HG03045 (cell line): ENCODE measurements around the gene ARHGEF16.

ENCODE experiments used
- ATAC-seq: cut with Tn5 transposase; IDR thresholded peaks from one replicate; pipeline ENCODE4 v1.9.1; 2021; ENCODE audit warnings: mild to moderate bottlenecking, moderate library complexity; ENCODE audit not compliant: unreplicated experiment

Gene ARHGEF16

DNA sequence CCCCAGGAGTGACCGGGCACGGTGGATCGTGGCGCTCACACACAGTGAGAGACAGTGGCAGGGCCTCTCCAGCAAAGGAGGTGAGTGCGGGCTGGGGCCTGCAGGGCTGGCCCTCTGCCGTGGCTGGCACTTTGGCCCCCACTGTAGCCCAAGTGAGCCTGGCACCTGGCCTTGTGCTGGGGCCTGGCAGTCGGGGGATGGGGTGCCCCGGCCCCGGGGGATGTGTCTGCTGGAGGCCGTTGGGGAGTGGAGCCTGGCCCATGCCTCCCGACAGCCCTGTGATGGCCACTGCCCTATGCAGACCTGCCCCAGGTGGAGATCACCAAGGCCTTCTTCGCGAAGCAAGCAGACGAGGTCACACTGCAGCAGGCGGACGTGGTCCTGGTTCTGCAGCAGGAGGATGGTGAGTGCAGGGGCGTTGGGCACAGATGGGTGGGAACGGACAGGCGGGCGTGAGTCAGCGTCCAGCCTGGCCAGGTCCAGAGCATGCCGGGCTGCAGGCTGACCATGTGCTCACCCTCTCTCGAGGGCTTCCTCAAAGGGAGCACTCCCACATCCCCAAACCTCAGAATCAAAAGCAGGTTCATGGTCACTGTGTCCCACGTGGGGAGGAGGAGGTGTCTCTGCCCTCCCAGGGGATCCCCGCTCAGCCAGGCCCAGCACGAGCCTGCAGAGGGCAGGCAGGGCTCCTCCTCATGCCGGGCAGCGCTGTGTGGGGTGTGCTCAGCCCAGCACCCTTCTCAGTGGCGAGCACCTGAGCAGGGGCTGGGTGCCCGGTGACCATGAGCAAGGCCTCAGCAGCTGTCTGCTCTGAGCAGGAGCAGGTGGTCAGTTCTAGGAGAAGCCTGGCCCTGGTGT, 25.3 kb downstream of the ARHGEF16 start:
- no peak for ATAC-seq

DNA sequence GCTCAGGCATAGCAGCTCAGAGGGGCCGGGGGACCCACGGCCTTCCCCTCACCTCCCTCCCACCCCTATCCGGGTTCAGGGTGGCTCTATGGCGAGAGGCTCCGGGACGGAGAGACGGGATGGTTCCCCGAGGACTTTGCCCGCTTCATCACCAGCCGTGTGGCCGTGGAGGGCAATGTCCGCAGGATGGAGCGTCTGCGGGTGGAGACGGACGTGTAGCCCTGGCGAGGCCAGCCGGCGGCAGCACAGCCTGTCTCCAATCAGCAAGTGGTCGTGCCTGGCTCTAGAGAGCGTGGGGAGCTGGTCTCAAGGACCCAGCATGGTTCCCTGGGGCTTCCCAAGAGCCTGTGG, 25.9 kb downstream of the ARHGEF16 start:
- ATAC-seq: no peak

- ATAC-seq: no peak
These were observed 26.6 kb downstream of the ARHGEF16 start for GRCh38 chr1:3481046-3481445.

DNA sequence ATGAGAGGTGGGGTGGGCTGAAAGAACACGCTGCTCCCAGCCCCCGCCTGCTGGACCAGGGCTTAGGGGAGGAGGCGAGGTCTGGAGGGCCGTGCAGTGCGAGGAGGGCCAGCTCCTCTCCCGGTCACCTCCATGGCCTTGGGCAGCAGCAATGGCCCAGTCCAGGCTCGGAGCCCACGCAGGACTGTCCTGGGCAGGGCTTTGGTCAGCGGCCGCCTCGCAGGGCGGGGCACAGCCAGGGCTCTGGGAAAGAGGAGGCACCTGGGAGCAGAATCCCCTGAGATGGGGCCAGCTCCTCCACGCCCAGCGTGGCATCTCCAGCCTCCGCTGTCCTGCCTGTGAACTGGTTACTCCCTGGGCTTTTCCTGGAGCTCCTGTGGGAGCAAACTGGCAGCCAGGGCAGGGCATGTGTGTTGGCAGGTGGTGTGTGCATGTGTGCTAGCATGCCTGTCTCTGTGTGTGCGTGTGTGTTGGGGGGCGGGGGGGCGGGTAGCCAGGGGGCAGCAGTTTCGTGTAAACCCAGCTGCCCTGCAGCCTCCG, 27.4 kb downstream of the ARHGEF16 start:
- no peak for ATAC-seq

DNA sequence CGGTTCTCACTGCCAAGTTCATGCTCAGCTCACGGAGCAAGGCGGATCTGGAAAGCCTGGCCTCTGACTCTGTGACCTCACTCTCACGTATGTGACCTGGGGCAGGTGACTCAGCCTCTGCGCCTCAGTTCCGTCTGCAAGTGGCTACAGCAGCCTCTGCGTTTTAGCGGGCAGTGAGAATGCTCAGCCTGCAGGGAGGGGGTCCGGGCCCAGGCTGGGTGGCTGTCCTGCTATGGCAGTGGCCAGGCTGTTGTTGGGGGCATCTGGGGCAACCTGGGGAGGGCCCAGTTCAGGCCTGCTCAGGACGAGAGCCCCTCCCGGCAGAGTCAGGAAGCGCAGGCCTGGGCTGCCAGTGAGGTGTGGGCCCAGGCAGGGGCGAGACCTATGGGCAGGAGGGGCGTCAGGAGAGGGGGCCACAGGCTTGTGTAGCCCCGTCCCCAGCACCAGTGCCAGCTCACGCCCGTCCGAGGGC, 27.9 kb downstream of the ARHGEF16 start:
- no peak for ATAC-seq

DNA sequence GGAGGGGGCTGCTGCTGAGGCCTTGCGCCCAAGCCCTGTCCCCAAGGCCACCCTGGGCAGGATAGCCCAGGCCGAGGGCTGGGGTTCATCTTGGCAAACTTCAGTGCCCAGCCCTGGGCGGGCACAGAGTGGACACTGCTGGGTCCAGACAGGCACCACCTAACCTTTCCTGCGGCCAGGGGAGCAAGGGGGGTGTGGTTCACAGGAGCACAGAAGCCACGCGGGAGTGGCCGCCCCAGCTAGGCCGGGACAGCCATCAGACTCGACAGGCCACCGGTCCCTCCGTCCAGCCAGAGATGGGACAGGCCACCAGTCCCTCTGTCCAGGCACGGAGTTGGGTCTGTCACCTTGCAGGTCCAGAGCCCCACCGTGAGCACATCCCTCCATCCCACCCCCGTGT, 28.9 kb downstream of the ARHGEF16 start:
- ATAC-seq: no peak

- no peak for ATAC-seq
These were observed 29.5 kb downstream of the ARHGEF16 start for GRCh38 chr1:3483801-3484444.

DNA sequence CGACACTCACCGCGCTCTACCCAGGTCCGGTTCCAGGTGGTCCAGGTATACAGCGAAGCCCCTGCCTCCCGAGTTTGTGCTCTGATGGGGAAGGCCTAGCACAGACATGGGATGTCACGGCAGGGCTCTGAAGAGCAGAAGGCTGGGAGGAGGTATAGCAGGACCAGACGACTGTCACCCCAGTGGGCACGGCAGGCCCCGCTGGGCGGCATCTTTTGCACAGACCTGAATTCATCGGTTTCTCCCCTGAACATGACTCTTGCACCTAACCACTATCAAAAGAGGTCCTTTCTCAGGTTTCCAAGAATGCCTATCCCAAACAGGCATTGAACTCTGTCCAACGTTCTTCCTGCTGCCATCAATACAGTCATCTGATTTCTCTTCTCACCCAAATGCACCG, 30.6 kb downstream of the ARHGEF16 start:
- ATAC-seq: no peak

DNA sequence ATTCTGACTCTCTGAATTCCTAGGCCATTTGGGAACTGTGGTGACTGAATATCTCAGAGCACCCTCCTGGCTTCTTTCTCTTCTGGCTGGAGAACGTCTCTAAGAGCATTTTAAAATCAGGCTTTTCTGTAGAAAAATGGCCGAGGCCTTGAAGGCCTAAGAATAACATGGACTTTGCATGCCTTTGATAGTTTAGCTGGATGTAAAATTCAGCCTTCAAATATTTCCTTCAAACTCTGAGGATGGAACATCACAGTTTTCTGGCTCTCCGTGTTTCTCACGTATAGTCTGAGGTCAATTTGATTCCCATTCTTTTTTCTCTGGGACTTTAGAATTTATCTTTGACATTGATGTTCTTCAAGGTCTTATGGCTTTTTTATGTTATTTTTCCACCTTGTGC, 34.0 kb downstream of the ARHGEF16 start:
- ATAC-seq: no peak

DNA sequence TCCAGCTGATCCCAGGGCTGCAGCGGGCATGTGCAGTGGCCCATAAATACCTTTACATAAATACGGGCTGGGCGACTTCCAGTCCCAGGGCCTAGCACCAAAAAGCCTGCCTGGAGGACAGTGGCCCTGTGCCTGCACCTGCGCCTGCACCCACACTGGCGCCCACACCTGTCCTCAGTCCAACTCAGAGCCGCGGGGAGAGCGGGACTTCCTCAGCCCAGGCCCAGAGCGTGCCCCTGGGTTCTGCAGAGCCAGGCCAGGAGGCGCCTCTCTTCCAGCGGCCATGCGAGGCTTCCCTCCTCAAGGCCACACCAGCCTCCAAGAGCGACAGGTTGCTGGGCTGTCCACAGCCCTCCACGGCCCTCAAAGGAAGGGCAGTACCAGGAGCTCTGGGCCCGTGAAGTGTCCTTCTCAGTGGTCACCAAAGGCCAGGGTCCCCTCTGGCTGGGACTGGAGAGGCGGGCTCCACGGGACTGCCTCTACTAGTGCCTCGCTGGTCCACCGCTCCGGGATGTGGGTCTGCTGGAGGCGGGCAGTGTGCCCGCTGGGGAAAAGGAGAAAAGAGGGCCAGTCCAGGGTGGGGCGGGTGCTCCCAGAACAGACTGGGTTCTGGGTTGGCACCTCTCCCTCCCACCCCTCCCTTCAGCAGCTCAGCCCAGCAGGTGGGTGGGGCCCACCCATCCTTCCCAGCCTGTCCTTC, 35.7 kb downstream of the ARHGEF16 start:
- no peak for ATAC-seq

DNA sequence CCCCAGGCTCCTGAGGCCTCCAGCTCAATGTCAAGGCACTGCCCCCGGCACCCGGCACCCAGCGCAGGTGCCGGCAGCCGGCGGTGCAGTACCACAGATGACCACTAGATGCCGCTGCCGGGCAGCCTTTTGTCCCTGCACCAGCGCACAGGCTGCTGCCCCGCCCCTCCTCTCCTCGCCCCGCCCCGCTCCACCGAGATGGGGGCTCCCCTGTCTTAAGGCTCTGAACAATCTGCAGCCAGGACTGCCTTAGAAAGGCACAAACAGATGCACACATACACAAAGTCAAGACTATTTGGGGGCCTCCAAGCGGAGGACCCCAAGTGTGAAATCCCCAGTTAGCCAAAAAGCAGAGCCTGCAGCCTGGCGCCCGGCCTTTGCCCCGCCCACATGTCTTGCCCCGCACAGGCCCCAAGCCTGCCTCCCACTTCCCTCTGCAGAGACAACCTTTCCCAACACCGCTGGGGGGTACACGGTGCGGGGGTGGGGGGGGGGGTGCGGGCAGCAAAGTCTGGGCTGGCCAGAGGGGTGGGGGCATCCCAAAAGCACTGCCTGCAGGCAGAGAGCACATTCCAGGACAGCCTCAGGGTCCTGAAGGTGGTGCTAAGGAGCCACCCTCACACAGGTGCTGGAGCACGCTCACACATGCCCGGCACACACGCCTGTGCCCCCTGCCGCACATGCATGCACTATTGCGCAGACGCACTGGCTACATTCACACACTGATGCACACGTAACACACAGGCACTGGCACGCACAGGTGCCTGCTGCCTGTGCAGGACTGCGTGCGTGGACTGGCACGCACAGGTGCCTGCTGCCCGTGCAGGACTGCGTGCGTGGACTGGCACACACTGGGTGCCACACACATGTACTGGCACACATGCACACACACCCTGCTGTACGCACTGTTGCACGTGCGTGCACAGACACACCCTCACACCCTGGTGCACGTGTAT, 37.1 kb downstream of the ARHGEF16 start:
- ATAC-seq: no peak

- no peak for ATAC-seq
These were observed 38.2 kb downstream of the ARHGEF16 start for GRCh38 chr1:3492545-3493246.

- ATAC-seq: no peak
These were observed 40.1 kb downstream of the ARHGEF16 start for GRCh38 chr1:3494321-3495308.

DNA sequence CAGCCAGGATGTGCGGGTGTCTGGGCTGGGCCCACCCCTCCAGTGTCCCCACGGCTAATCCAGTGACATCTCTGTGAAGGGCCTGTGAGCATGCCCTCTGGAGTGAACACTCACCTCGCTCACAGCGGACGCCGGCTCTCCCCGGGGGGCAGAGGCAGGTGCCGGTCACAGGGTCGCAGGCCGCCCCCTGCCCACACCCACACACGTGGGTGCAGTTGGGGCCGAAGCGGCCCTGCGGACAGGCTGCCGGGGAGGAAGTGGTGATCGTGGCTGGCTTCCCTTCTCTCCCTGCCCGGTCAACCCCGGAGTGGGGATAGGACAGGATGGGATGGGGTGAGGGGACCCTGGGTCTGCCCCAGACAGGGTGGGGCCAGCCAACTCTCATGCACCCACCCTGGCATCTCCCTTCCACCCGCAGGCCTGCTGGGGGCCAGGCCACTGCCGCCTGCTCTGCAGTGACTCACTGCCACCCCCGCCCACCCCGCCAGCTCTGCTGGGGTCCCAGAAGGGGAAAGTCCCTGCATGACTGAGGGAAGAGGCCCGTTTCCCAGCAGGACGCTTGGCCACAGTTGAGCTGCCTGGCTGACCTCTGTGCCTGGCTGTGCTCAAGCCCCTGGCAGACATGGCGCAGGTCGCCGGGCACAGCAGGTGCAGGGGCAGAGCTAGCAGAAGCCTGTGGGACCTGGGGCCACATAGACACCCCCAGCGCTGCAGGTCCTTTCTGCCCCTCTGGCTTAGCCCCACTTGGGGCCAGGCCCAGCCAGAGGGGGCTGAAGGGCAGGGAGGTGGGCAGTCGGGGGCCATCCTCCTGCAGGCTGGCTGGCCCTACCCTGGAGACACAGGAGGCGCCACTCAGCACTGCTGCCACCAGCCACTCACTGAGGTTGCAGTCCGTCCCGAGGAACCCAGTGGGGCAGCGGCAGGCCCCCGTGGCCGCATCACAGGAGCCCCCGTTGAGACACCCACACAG, 41.6 kb downstream of the ARHGEF16 start:
- ATAC-seq: no peak

DNA sequence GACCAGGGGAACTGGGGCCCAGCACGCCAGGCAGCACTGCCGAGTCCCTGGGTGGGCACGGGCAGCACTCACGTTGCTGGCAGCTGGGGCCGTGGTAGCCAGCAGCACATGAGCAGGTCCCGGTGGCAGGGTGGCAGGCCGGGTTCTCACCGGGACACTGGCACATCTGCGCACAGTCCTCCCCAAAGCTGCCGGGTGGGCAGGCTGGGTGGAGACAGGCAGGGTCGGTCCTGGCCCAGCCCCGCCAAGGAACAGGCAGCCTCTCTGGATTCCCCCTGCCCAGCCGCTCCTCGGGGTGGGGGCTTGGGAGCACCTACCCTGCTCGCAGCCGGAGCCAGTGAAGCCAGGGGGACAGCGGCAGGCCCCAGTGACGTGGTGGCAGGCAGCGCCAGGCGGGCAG, 42.5 kb downstream of the ARHGEF16 start:
- ATAC-seq: no peak

DNA sequence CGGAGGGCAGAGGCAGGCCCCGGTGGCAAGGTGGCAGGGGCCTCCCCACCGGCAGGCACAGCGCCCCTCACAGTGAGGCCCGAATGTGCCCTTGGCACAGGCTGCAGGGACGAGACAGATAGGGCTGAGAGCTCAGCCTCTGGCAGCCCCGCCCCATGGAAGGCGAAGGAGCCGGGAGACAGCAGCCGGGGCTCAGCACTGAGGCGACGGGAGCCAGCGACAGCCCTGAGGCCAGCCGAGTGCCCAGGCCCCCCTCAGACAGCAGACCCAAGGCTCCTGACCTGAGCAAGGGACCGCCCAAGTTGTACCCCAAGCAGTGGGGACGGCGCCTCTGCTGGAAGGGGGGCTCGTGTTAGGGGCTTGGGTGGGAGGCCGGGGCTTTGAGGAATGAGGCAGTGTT, 43.1 kb downstream of the ARHGEF16 start:
- ATAC-seq: no peak

- ATAC-seq: no peak
These were observed 43.9 kb downstream of the ARHGEF16 start for GRCh38 chr1:3498246-3498930.
